ENCODE results near the gene PCDHGC3. TPM values are rescaled to one million over a fixed set of nuclear protein-coding genes. Genes with fewer than 3 reads are reported as not detected.
A peak's percentile ranks its signal among the peaks of the same experiment; 100 is the strongest.

PCDHGC3 gene
- total and polyA plus RNA-seq, 12 donors = 8.7 to 112 (median 77.6) TPM

DNA sequence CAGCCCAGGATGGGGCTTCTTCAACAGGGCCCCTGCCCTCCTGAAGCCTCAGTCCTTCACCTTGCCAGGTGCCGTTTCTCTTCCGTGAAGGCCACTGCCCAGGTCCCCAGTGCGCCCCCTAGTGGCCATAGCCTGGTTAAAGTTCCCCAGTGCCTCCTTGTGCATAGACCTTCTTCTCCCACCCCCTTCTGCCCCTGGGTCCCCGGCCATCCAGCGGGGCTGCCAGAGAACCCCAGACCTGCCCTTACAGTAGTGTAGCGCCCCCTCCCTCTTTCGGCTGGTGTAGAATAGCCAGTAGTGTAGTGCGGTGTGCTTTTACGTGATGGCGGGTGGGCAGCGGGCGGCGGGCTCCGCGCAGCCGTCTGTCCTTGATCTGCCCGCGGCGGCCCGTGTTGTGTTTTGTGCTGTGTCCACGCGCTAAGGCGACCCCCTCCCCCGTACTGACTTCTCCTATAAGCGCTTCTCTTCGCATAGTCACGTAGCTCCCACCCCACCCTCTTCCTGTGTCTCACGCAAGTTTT lies 36.7 kb downstream of the PCDHGC3 start:
- peaks cover 30 to 54% of the 10 kb centered on the region in 2 donors for H3K4me1 ChIP-seq (replicated peaks in 1 of 2)
- DNase-seq = peak; percentile 87 to 98 (median 93)
- H3K27ac ChIP-seq = peak overlapping the region; percentile 88 to 99 (median 93)
- H3K36me3 ChIP-seq (replicated peaks in 1 of 2) = peaks cover 0 to 28% of the 10 kb centered on the region in 2 donors
- no peaks in the 10 kb centered on the region for H3K9me3 ChIP-seq (replicated peaks in 1 of 3)
- peak overlapping the region in 2 of 4 donors; percentile 52 to 54 for H3K4me3 ChIP-seq
- intact Hi-C loops (cut with DNase I) = no loop called here
- peak in 1 of 2 donors; percentile 41 for TF ChIP-seq POLR2A (IDR thresholded peaks at IDR 0.05)
- TF ChIP-seq, protein P1, sequence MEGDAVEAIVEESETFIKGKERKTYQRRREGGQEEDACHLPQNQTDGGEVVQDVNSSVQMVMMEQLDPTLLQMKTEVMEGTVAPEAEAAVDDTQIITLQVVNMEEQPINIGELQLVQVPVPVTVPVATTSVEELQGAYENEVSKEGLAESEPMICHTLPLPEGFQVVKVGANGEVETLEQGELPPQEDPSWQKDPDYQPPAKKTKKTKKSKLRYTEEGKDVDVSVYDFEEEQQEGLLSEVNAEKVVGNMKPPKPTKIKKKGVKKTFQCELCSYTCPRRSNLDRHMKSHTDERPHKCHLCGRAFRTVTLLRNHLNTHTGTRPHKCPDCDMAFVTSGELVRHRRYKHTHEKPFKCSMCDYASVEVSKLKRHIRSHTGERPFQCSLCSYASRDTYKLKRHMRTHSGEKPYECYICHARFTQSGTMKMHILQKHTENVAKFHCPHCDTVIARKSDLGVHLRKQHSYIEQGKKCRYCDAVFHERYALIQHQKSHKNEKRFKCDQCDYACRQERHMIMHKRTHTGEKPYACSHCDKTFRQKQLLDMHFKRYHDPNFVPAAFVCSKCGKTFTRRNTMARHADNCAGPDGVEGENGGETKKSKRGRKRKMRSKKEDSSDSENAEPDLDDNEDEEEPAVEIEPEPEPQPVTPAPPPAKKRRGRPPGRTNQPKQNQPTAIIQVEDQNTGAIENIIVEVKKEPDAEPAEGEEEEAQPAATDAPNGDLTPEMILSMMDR (IDR thresholded peaks at IDR 0.05) = peak; percentile 87 to 97 (median 94)
- 2 to 6% (median 3%) methylated on average over 15 to 28 of the region's 28 CpGs for WGBS, 4 donors
- H3K27me3 ChIP-seq = no peaks in the 10 kb centered on the region

DNA sequence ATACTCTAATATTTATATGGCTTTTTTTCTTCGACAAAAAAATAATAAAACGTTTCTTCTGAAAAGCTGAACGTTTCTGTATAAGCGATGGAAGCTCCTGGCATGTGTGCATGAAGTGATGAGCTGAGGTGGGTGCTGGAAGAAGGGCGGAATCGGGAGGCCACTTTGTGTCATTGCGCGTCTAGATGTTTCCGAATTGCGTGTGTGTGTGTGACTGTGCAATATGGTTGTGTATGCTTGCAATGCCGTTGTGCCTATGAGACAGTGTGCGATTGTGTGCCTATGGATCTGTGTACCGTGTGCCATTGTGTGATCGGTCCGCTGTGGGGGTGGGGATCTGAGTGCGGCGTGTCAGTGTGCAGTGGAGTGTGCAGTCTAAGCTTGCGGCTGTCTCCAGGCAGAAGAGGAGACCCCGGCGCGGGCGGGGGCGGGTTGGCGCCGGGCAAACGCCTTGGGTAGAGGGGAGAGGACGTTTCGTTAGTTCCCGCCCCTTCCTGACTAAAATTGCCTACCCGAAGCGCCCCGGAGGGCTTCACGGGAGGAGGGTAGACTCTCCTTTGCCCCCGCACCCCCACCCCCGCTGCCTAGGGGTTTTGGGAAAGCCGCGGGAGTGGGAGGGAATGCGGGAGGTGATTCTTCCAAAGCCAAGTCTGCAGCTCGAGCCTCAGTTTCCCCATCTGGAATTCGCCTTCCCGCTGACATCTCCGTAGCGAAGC lies 37.3 kb downstream of the PCDHGC3 start:
- DNase-seq = peak; percentile 67 to 86 (median 74)
- peaks cover 0 to 28% of the 10 kb centered on the region in 2 donors for H3K36me3 ChIP-seq (replicated peaks in 1 of 2)
- TF ChIP-seq, protein P1 (IDR thresholded peaks at IDR 0.05) = no peak
- TF ChIP-seq POLR2A (IDR thresholded peaks at IDR 0.05) = no peak
- intact Hi-C loops (cut with DNase I) = no loop called here
- 0 to 2% (median 1%) methylated on average over 32 to 43 of the region's 43 CpGs for WGBS, 4 donors
- no peaks in the 10 kb centered on the region for H3K9me3 ChIP-seq (replicated peaks in 1 of 3)
- H3K27ac ChIP-seq = peak overlapping the region; percentile 88 to 99 (median 93)
- H3K4me3 ChIP-seq = peak overlapping the region; percentile 16 to 54 (median 44)
- peaks cover 30 to 48% of the 10 kb centered on the region in 2 donors for H3K4me1 ChIP-seq (replicated peaks in 1 of 2)
- H3K27me3 ChIP-seq = no peaks in the 10 kb centered on the region

DNA sequence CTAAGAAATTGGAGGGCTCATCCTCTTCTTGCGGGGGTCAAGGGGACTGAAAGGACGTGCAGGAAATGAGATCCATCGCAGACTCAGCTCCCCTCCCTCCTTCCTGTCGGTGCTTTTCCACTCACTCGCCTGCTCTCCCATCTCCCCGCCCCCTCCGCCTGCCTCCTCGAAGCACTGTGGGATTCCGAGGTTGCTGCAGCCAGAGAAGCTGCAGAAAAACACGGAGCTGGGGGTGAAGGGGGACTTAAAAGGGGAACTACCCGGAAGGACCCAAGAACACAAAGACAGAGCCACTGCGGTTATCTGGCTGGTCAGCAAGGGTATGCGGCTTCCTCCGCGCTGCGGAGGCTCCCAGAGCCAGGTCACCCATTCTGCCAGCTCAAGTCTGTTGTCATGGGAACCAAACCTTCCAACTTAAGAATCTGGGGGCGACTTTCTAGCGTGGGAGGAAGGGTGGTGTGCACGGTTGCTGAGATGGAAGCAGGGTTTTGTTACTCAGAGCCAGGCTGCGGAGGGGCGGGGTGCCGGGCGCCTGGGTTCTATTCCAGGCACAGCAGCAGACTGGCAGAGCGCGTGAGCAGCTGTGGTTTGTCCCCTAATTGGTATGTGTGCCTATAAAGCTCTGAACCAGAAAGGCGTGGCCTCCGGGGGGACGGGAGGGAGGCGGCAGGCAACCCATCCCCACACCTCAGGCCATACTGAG lies 38.0 kb downstream of the PCDHGC3 start:
- peak; percentile 88 to 96 (median 92) for DNase-seq
- intact Hi-C loops (cut with DNase I) = no loop called here

More for the DNA sequence above, 38.0 kb downstream of the PCDHGC3 start:
- WGBS, 4 donors = 2 to 5% (median 4%) methylated on average over 27 to 29 of the region's 29 CpGs
- H3K4me1 ChIP-seq (replicated peaks in 1 of 2) = peaks cover 24 to 41% of the 10 kb centered on the region in 2 donors
- H3K36me3 ChIP-seq (replicated peaks in 1 of 2) = peaks cover 0 to 29% of the 10 kb centered on the region in 2 donors
- H3K27ac ChIP-seq = peak overlapping the region; percentile 88 to 99 (median 93)
- no peaks in the 10 kb centered on the region for H3K9me3 ChIP-seq (replicated peaks in 1 of 3)
- H3K4me3 ChIP-seq = peak overlapping the region; percentile 16 to 54 (median 44)
- H3K27me3 ChIP-seq = no peaks in the 10 kb centered on the region
- TF ChIP-seq POLR2A (IDR thresholded peaks at IDR 0.05) = peak; percentile 49 to 69
- TF ChIP-seq, protein P1 (IDR thresholded peaks at IDR 0.05) = no peak

Data from adrenal gland (tissue), 12 donors.